Activated CD4-positive, alpha-beta T cell treated with anti-CD3 and anti-CD28 coated beads, Interleukin-2, amount 50 U/mL, for 16 hours (primary cell): ENCODE results near the gene UBE2L5.
A peak's percentile ranks its signal among the peaks of the same experiment; 100 is the strongest.
"Not testable (repeated sequence)": the region's sequence is repeated elsewhere in the genome, so short reads cannot be mapped to it uniquely, and the experiment has no call there.

Experiments
- DNase-seq: peaks from one replicate; pipeline ENCODE4 v3.0.0-alpha.2; 2020

The UBE2L5 gene

GRCh38 chr13:30440910-30441703 lies 18.8 kb downstream of the UBE2L5 start:
- DNase-seq, result no peak

GRCh38 chr13:30442926-30443325 lies 20.6 kb downstream of the UBE2L5 start:
- no peak for DNase-seq

DNA sequence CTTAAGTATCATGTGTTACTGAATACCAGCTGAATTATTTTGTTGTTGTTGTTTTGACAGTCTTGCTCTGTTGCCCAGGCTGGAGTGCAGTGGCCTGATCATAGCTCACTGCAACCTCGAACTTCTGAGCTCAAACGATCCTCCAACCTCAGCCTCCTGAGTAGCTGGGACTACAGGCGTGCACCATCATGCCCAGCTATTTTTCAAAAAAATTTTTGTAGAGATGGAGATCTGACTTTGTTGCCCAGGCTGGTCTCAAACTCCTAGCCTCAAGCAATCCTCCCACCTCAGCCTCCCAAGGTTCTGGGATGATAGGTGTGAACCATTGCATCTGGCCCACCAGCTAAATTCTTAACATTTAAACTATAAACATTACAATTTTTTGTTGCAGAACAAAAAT lies 21.2 kb downstream of the UBE2L5 start:
- not testable (repeated sequence) for DNase-seq

- no peak for DNase-seq
Measured at GRCh38 chr13:30443957-30444404, 21.7 kb downstream of the UBE2L5 start.

DNA sequence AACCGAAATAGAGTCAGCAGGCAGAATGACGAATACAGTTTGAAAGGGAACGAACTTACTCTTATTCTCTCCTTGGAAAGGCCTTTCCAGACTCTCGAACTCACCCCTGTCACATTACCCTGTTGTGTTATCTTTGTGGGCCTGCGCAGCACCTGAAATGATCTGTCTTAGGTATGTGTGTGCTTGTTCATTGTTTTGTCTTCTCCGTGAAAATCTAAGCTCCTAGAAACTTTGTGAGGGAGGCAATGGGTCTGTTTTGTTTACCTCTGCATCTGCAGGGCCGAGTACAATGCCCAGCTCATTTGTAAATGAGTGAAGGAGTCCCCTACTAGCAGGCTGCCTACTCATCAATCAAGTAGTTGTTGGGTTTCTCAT lies 23.8 kb downstream of the UBE2L5 start:
- DNase-seq, result no peak

DNA sequence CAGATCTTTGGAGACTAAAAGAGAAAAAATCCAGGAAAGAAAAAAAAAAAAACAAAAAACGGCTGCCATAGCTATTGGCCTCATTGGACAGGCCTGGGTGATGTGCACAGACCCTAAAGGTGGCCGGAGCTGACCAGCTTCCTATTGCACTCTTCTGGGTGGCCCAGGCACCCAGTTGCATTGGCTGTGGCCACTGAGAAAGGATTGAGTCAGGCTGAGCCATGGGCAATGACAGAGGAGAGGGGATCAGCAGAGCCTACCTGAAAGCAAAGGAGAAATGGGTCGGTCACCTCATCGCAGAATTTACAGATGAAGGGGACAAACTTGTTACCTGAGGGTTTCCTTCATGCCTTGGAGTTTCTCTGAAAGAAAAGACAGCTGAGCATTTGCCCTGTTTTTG lies 26.1 kb downstream of the UBE2L5 start:
- no peak for DNase-seq

DNA sequence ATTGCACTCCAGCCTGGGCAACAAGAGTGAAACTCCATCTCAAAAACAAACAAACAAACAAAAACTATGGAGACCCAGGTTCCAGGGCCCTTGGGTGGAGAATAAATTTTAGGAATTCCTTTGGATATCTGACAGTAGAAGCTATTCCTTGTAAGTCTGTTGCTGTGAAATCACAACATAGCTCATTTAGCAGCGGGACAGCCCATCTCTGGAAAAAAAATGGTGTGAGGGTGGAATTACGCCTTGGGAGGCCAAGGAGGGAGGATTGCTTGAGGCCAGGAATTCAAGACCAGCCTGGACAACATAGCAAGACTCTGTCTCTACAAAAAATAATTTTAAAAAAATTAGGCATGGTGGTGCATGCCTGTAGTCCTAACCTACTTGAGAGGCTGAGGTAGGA lies 27.8 kb downstream of the UBE2L5 start:
- DNase-seq, result no peak

- DNase-seq, result not testable (repeated sequence)
Measured at GRCh38 chr13:30451476-30451875, 29.2 kb downstream of the UBE2L5 start.

GRCh38 chr13:30453727-30454126 lies 31.4 kb downstream of the UBE2L5 start:
- DNase-seq, result no peak

GRCh38 chr13:30454991-30455390 lies 32.7 kb downstream of the UBE2L5 start:
- DNase-seq, result no peak

DNA sequence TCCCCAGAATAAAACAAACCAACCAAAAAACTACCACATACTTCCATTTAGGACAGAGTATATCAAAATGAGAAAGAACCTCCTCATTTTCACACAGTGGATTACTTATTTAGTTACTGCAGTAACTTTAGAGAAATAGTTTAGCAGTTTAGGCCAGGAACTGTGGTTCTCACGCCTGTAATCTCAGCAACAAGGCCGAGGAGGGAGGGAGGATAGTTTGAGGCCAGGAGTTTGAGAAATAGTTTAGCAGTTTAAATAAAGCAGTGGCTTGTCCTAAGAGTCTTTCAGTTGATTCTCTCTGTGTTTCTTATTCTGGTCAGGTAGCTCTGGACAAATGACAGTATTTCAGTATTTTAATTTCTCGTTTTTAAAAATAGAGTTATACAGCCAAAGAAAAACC lies 34.0 kb downstream of the UBE2L5 start:
- no peak for DNase-seq

- DNase-seq, result no peak
Measured at GRCh38 chr13:30457306-30457891, 35.1 kb downstream of the UBE2L5 start.

DNA sequence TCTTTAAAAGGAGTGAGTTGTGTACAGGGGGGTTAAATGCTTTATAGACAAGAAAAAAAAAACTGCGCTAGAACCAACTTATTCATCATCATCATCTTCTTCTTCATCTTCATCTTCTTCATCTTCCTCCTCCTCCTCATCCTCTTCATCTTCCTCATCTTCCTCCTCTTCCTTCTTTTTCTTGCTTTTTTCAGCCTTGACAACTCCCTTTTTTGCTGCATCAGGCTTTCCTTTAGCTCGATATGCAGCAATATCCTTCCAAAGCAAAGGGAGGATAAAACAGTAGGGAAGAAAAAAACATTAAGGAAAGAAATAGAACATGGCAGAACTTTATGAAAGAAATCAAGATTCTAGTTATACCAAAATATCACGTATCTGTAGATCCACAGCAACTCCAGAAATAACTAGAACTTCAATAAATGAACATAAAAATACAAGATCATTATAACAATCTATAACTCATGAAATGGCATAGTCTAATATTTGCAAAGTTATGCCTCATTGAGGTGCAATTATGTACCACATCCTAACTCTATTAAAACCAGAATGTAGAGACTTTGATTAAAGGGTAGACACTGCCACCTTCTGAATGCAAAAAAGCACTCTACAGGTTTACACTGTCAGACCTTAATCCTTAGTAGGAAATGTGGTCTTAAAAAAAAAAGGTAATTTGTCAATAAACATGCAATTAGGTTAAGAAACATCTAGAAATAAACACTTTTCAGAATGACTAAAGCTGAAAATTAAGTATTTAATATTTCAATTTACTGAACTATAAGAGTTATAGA lies 39.2 kb downstream of the UBE2L5 start:
- DNase-seq, result not testable (repeated sequence)

GRCh38 chr13:30463787-30464495 lies 41.6 kb downstream of the UBE2L5 start:
- DNase-seq, result peak; percentile 91

GRCh38 chr13:30464496-30465342 lies 42.4 kb downstream of the UBE2L5 start:
- DNase-seq, result peak; percentile 62

DNA sequence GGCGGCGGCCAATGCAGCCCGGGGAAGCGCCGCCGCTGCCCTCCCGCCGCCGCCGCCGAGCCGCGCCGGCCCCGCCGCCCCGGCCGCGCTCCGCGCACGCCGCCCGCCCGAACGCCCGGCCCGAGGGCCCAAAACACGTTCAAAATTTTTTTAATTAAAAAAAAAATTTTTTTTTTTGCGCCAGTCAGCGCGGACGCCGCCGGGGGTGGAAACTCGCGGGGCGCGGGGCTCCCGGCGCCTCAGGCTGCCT lies 43.0 kb downstream of the UBE2L5 start:
- no peak for DNase-seq

- peak; percentile 99 for DNase-seq
Measured at GRCh38 chr13:30465593-30466357, 43.5 kb downstream of the UBE2L5 start, which contains the start of gene HMGB1. TSS of gene HMGB1 (minus strand) at chr13:30465936. CDS start at chr13:30463680, 2,256 bp downstream.

DNA sequence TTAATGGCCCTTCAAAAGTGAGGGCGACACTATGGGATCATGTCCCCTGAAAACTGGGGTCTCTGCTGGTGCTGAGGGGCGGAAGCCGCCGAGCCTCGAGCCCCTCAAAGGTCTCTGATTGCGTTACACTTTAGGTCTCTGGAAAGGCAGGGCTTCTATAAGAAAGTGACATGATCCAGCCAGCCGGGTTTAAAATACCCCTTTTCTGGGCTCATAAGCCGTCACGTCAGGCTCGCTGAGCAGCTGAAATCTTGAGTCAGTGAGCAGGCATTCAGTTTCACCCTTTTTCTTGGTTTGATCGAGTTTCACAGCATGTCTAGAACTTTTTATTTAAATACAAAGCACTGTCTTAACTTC lies 44.0 kb downstream of the UBE2L5 start:
- DNase-seq, result peak; percentile 42

DNA sequence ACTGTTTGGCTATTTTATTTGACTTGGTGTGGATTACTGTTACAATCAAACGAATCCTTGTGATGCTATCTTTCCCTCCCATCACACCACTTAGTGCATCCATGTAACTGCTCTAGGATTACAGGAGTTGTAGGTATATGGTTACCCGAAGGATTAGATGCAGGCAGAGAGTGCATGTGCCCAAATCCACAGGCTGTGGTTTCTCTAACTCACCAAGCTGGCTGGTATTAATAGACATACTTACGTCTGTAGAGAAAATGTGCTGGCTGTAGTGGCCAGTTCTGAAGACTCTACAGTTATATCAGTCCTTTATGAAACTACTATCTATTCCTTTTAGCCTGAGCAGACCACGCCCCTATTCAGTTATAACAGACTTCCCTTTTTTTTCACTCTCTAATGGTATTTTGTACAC lies 44.6 kb downstream of the UBE2L5 start:
- DNase-seq, result peak; percentile 24

GRCh38 chr13:30473675-30474074 lies 51.4 kb downstream of the UBE2L5 start:
- DNase-seq, result no peak

DNA sequence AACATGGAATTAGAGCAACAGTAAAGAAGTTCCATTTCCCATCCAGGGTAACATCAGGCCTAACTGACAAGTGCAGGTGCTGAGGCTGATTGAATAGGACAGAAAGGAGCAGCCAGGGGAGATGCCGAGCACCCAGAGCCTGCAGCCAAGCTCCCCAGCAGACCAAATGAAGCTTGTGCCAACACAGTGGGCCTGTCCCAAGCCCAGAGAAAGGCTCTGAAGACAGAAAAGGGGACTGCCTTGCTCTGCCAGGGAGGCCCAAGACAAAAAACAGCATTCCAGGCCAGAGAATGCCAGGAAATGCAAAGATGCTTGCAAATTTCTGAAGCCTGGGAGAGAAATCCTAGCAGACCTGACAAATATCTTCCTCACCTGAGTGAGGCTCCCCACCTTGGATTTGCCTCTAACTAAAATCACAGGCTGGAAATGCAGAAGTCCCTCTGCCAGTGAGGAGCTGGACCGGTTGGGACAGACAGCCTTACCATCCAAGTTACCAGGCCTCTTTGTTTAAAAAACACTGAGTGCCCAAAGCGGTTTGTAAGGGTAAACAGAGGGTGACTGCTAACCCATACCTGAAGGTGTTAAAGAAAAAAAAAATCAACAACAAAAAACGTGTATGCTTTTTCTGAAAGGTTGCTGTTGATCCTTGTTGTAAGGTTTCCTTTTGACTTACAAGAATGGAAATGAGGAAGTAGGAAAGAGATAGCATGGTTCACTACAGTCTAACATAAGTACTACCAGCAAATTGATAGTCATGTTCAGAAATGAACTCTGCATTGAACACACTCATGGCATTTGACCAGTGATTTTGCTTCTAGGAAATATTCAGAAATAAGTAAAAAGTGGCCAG lies 55.3 kb downstream of the UBE2L5 start:
- DNase-seq, result no peak
